GM10248 (cell line): Measurements from ENCODE around the gene VIPR2.

Source experiments
- CTCF ChIA-PET: fragments of 300-600 bp; sonication (Branson Sonifier 250); formaldehyde crosslinking; extraction: SDS; loops from one replicate; lab custom pipeline; 2021; ENCODE audit warnings: antibody characterized with exemption; lab: Yijun Ruan, JAX
- POLR2A ChIA-PET: fragments of 350-650 bp; sonication (Branson Sonifier 250); formaldehyde crosslinking; extraction: SDS; loops from one replicate; lab custom pipeline; 2020; ENCODE audit warnings: antibody characterized with exemption; lab: Yijun Ruan, JAX
- DNase-seq: peaks from one replicate; pipeline ENCODE4 v3.0.0; 2012; ENCODE audit errors: extremely low spot score
- CTCF ChIP-seq: IDR thresholded peaks from 2 replicates; pipeline ENCODE4 v1.5.1; 2012; ENCODE audit warnings: mild to moderate bottlenecking, low read depth; ENCODE audit errors: extremely low read depth, missing control alignments, control extremely low read depth

The VIPR2 gene

GRCh38 chr7:159015454-159016410, 128.9 kb downstream of the VIPR2 start:
- no peak for TF ChIP-seq CTCF
- ChIA-PET POLR2A (no interaction called here), CTCF (no interaction called here)
- DNase-seq: no peak

- no peak for DNase-seq
- POLR2A ChIA-PET: no interaction called here
- CTCF ChIA-PET: no interaction called here
- TF ChIP-seq CTCF: no peak
These were observed 129.6 kb downstream of the VIPR2 start for GRCh38 chr7:159015081-159015453.

GRCh38 chr7:159014297-159015062, 130.2 kb downstream of the VIPR2 start:
- no peak for DNase-seq
- CTCF ChIA-PET: no interaction called here
- no peak for TF ChIP-seq CTCF
- POLR2A ChIA-PET: no interaction called here

GRCh38 chr7:159013825-159014289, 130.8 kb downstream of the VIPR2 start:
- CTCF ChIA-PET: no interaction called here
- POLR2A ChIA-PET: no interaction called here
- no peak for DNase-seq
- no peak for TF ChIP-seq CTCF

GRCh38 chr7:159013181-159013690, 131.4 kb downstream of the VIPR2 start:
- TF ChIP-seq CTCF: no peak
- POLR2A ChIA-PET: no interaction called here
- CTCF ChIA-PET: no interaction called here
- DNase-seq: no peak

GRCh38 chr7:159012353-159013069, 132.2 kb downstream of the VIPR2 start:
- CTCF ChIA-PET: no interaction called here
- DNase-seq: no peak
- TF ChIP-seq CTCF: no peak
- POLR2A ChIA-PET: no interaction called here
